H1 (cell line): ENCODE measurements around the gene PIGM. TPM values are rescaled to one million over a fixed set of nuclear protein-coding genes. Genes with fewer than 3 reads are reported as not detected.

ENCODE experiments used
- CTCF ChIA-PET: fragments of 300-600 bp; sonication (Branson Sonifier 250); formaldehyde crosslinking; loops from one replicate; lab custom pipeline; 2021; ENCODE audit not compliant: partially characterized antibody; lab: Charles Lee
- POLR2A ChIA-PET: fragments of 300-600 bp; sonication (Branson Sonifier 250); formaldehyde crosslinking; loops from one replicate; lab custom pipeline; 2021; ENCODE audit warnings: inconsistent platforms; ENCODE audit not compliant: partially characterized antibody; lab: Charles Lee
- DNase-seq, 2 experiments: peaks; one replicate each; pipeline versions ENCODE4 v3.0.0 to v3.0.0-alpha.2; 2010 to 2022; ENCODE audit warnings: low spot score in 2 of 2, low read depth in 1 of 2, mixed read lengths in 1 of 2
- FAIRE-seq: peaks from 2 replicates; lab custom pipeline; 2011; peaks lifted over from hg19 to GRCh38; lab: Jason Lieb, UNC
- H2AFZ ChIP-seq: 2 replicates; pipeline ENCODE4 v1.8.1; 2012; ENCODE audit warnings: low read length, inconsistent platforms
- H2AK5ac ChIP-seq: 2 replicates; pipeline ENCODE4 v1.6.1; 2013; ENCODE audit warnings: low read depth, low read length
- H2BK120ac ChIP-seq: replicated peaks from 2 replicates; pipeline ENCODE3; 2013; ENCODE audit warnings: low read depth, low read length, inconsistent platforms
- H2BK12ac ChIP-seq: 2 replicates; pipeline ENCODE4 v1.6.1; 2013; ENCODE audit warnings: low read depth, low read length
- H2BK15ac ChIP-seq: 2 replicates; pipeline ENCODE4 v1.6.1; 2013; ENCODE audit warnings: low read length
- H2BK20ac ChIP-seq: 2 replicates; pipeline ENCODE4 v1.6.1; 2013; ENCODE audit warnings: low read length
- H2BK5ac ChIP-seq: 2 replicates; pipeline ENCODE4 v1.6.1; 2013; ENCODE audit warnings: low read depth, low read length
- H3K14ac ChIP-seq: 2 replicates; pipeline ENCODE4 v1.6.1; 2013; ENCODE audit warnings: inconsistent platforms; ENCODE audit not compliant: insufficient read length
- H3K18ac ChIP-seq: 2 replicates; pipeline ENCODE4 v1.6.1; 2013; ENCODE audit warnings: low read length; ENCODE audit errors: extremely low read depth
- H3K23ac ChIP-seq: 2 replicates; pipeline ENCODE4 v1.6.1; 2013; ENCODE audit warnings: inconsistent platforms; ENCODE audit not compliant: insufficient read length
- H3K23me2 ChIP-seq: 2 replicates; pipeline ENCODE4 v1.6.1; 2013; ENCODE audit warnings: low read depth, low read length
- H3K27ac ChIP-seq: 2 replicates; pipeline ENCODE4 v1.6.1; 2011; ENCODE audit warnings: low read depth, low read length, inconsistent platforms
- H3K27me3 ChIP-seq, 4 experiments: replicated peaks in 1 of 4; 1 replicate in 1 of 4; 2 replicates in 3 of 4; pipeline versions ENCODE4 v1.6.1 to v1.8.1; 2011 to 2013; ENCODE audit warnings: low read length in 3 of 4, mild to moderate bottlenecking in 3 of 4, inconsistent platforms in 2 of 4, mixed read lengths in 2 of 4, moderate library complexity in 1 of 4; ENCODE audit not compliant: control insufficient read depth in 3 of 4, insufficient read depth in 3 of 4; ENCODE audit errors: extremely low read depth in 1 of 4
- H3K36me3 ChIP-seq, 4 experiments: 2 replicates each; pipeline versions ENCODE4 v1.6.1 to v1.8.1; 2011 to 2013; ENCODE audit warnings: mild to moderate bottlenecking in 4 of 4, low read length in 3 of 4, moderate library complexity in 2 of 4, control low read depth in 1 of 4, inconsistent platforms in 1 of 4; ENCODE audit not compliant: insufficient read depth in 4 of 4, control insufficient read depth in 2 of 4
- H3K4ac ChIP-seq: replicated peaks from 2 replicates; pipeline ENCODE3; 2013; ENCODE audit warnings: low read length, low read depth, mixed read lengths, inconsistent platforms; ENCODE audit not compliant: insufficient read length
- H3K4me1 ChIP-seq, 4 experiments: replicated peaks in 1 of 4; 1 replicate in 1 of 4; 2 replicates in 3 of 4; pipeline versions ENCODE4 v1.6.1 to v1.8.1; 2011 to 2013; ENCODE audit warnings: low read length in 3 of 4, inconsistent platforms in 2 of 4, mixed read lengths in 1 of 4; ENCODE audit not compliant: insufficient read depth in 4 of 4, control insufficient read depth in 3 of 4
- H3K4me2 ChIP-seq, 2 experiments: 2 replicates each; pipeline versions ENCODE4 v1.6.1 to v1.8.1; 2011 to 2013; ENCODE audit warnings: low read depth in 2 of 2, low read length in 2 of 2, control low read depth in 1 of 2, inconsistent platforms in 1 of 2, mild to moderate bottlenecking in 1 of 2; ENCODE audit not compliant: insufficient read depth in 1 of 2
- H3K4me3 ChIP-seq, 4 experiments: fragments of 200-600, 300-600 bp in 1 of 4; sonication (generic), shearing (Covaris generic), sonication (Bioruptor Twin) in 1 of 4; 2 replicates each; pipeline versions ENCODE4 v1.5.1 to v1.8.1; 2011 to 2016; ENCODE audit warnings: low read length in 4 of 4, low read depth in 3 of 4, control low read depth in 2 of 4, inconsistent platforms in 2 of 4, mild to moderate bottlenecking in 2 of 4, mixed read lengths in 1 of 4, moderate library complexity in 1 of 4; ENCODE audit not compliant: insufficient read depth in 2 of 4; ENCODE audit errors: extremely low read depth in 1 of 4
- H3K56ac ChIP-seq: replicated peaks from 2 replicates; pipeline ENCODE3; 2013; ENCODE audit warnings: low read depth, mild to moderate bottlenecking, mixed read lengths, low read length, inconsistent platforms; ENCODE audit not compliant: insufficient read length
- H3K79me1 ChIP-seq: 2 replicates; pipeline ENCODE4 v1.6.1; 2013; ENCODE audit warnings: low read depth, low read length, control low read depth
- H3K79me2 ChIP-seq, 2 experiments: 2 replicates each; pipeline versions ENCODE4 v1.6.1 to v1.8.1; 2012 to 2013; ENCODE audit warnings: low read length in 2 of 2, mild to moderate bottlenecking in 2 of 2, inconsistent platforms in 1 of 2; ENCODE audit not compliant: insufficient read depth in 2 of 2, control insufficient read depth in 1 of 2
- H3K9ac ChIP-seq, 4 experiments: replicated peaks in 1 of 4; 1 replicate in 1 of 4; 2 replicates in 3 of 4; pipeline versions ENCODE4 v1.6.1 to v1.8.1; 2011 to 2013; ENCODE audit warnings: low read depth in 3 of 4, low read length in 3 of 4, control low read depth in 2 of 4, mild to moderate bottlenecking in 2 of 4, moderate library complexity in 2 of 4, inconsistent platforms in 1 of 4; ENCODE audit errors: extremely low read depth in 1 of 4
- H3K9me3 ChIP-seq, 2 experiments: 2 replicates each; pipeline versions ENCODE4 v1.6.1 to v1.8.1; 2012 to 2013; ENCODE audit warnings: mild to moderate bottlenecking in 2 of 2, moderate library complexity in 2 of 2, control low read depth in 1 of 2, inconsistent platforms in 1 of 2, low read depth in 1 of 2, low read length in 1 of 2, mixed read lengths in 1 of 2; ENCODE audit not compliant: insufficient read depth in 2 of 2
- H4K20me1 ChIP-seq, 2 experiments: replicated peaks in 1 of 2; 2 replicates each; pipeline versions ENCODE3 to v1.8.1; 2011 to 2013; ENCODE audit warnings: inconsistent platforms in 2 of 2, low read length in 2 of 2, mild to moderate bottlenecking in 1 of 2; ENCODE audit not compliant: insufficient read depth in 2 of 2, control insufficient read depth in 1 of 2
- H4K5ac ChIP-seq: 2 replicates; pipeline ENCODE4 v1.6.1; 2013; ENCODE audit warnings: low read length, low read depth, mixed read lengths, inconsistent platforms; ENCODE audit not compliant: insufficient read length
- H4K8ac ChIP-seq: 2 replicates; pipeline ENCODE4 v1.8.0; 2013; ENCODE audit warnings: mild to moderate bottlenecking, moderate library complexity, low read length, inconsistent platforms; ENCODE audit not compliant: insufficient read depth; ENCODE audit errors: extremely low read depth
- H4K91ac ChIP-seq: replicated peaks from 2 replicates; pipeline ENCODE3; 2013; ENCODE audit warnings: low read length, mixed read lengths, inconsistent platforms; ENCODE audit not compliant: insufficient read length
- FOSL1 ChIP-seq: IDR thresholded peaks from 2 replicates; pipeline ENCODE4 v1.6.1; 2011; ENCODE audit warnings: mild to moderate bottlenecking, low read depth, low read length, moderate library complexity; ENCODE audit not compliant: insufficient read depth
- JUND ChIP-seq: IDR thresholded peaks from 2 replicates; pipeline ENCODE4 v1.6.1; 2011; ENCODE audit warnings: mild to moderate bottlenecking, improper control_type of control experiment, low read length
- NRF1 ChIP-seq: IDR thresholded peaks from 2 replicates; pipeline ENCODE4 v1.6.1; 2011; ENCODE audit warnings: mild to moderate bottlenecking, low read depth, low read length, improper control_type of control experiment
- SIX5 ChIP-seq: IDR thresholded peaks from 2 replicates; pipeline ENCODE4 v1.6.1; 2011; ENCODE audit warnings: mild to moderate bottlenecking, low read depth, low read length
- SP1 ChIP-seq: IDR thresholded peaks from 2 replicates; pipeline ENCODE4 v1.6.1; 2011; ENCODE audit warnings: low read depth, low read length
- TCF12 ChIP-seq: IDR thresholded peaks from 2 replicates; pipeline ENCODE4 v1.6.1; 2011; ENCODE audit warnings: low read depth, mild to moderate bottlenecking, low read length
- WGBS, 2 experiments: shearing (Covaris generic) in 1 of 2; methylation state at CpG; one replicate each; pipeline versions ENCODE4 v1.1.6 to v1.1.7; 2013 to 2015; ENCODE audit warnings: low lambda C conversion rate in 2 of 2, mixed read lengths in 2 of 2, inconsistent platforms in 1 of 2, low coverage in 1 of 2, missing lambda C conversion rate in 1 of 2; ENCODE audit not compliant: insufficient replicate concordance in 2 of 2, insufficient coverage in 1 of 2, insufficient read length in 1 of 2; ENCODE audit errors: extremely low coverage in 1 of 2, missing lambda C conversion rate in 1 of 2; 5-methylcytosine and 5-hydroxymethylcytosine counted together
- polyA plus RNA-seq, 7 experiments: library from polyadenylated mRNA; depleted of rRNA in 3 of 7; stranded (reverse) in 5 of 7; unstranded in 2 of 7; fragments of >200 nt in 5 of 7; fragments of 200-250 nt in 2 of 7; gene quantifications; 1 replicate in 5 of 7; 2 replicates in 1 of 7; 4 replicates in 1 of 7; pipeline versions ENCODE4 v1.2.1 to v1.2.3, GENCODE V29; 2011 to 2013; ENCODE audit warnings: missing spikeins in 2 of 7, mixed read lengths in 2 of 7
- total RNA-seq: library from RNA; stranded (reverse); fragmentation: NEBNext Ultra II Directional; extraction: Animal tissue kit (Norgen Biotek cat#: 25700); gene quantifications from 2 replicates; pipeline ENCODE4 v1.2.1, GENCODE V29; 2021

PIGM gene
- total and polyA plus RNA-seq, 2 of the 8 experiments (the other 6 are each of a cell fraction or from before 2014, with no cell fraction given), result 5.4 to 6.0 TPM

DNA sequence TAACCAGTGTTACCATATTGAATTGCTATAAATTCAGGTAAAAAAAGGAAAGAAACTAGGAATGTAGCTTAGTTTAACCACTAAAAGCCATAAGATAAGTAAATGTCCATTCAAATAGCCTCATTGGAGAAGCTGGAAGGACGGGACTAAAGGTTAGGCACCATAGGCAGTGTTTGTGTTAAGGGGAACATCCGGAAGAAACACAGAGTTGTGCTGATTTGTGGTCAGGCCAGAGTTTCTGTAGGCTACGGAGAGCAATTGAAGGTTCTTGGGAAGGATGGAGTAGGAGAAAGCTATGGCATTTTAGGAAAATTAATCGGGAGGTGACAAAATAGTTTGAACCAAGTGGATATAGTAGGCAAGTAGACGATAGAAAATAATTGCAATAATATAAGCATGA lies 39.5 kb upstream of the PIGM start:
- H3K4me2 ChIP-seq, result peak overlapping the region in 1 of 2 experiments; percentile 90; a peak in 1 of 4 replicates
- H2AK5ac ChIP-seq, result no peak overlapping the region
- peak overlapping the region in 1 of 4 experiments; percentile 70; a peak in 2 of 8 replicates for H3K4me3 ChIP-seq
- no peak overlapping the region for H2AFZ ChIP-seq
- peaks cover 8% of the 10 kb centered on the region for H3K23me2 ChIP-seq
- no peak overlapping the region for H3K27ac ChIP-seq
- no peak overlapping the region for H2BK12ac ChIP-seq
- H3K9ac ChIP-seq, result no peak overlapping the region
- no peaks in the 10 kb centered on the region for H3K79me1 ChIP-seq
- ChIA-PET CTCF (interaction anchor here (1.2 to 50.1 kb wide), 4 partner anchors 3 to 33 kb away, joined by 4 to 1874 read pairs (median 939); partner anchors contain the start of genes IGSF8, KCNJ10 and KCNJ9), POLR2A (interaction anchor here (1.3 to 2.4 kb wide), 3 partner anchors 12 to 27 kb away, joined by 3 to 7 read pairs (median 3); partner anchors contain the start of gene IGSF8)
- no peak for DNase-seq
- no peak overlapping the region for H2BK120ac ChIP-seq
- H2BK15ac ChIP-seq, result no peak overlapping the region
- TF ChIP-seq SP1, result no peak
- TF ChIP-seq FOSL1, result no peak
- TF ChIP-seq JUND, result no peak
- TF ChIP-seq NRF1, result no peak
- TF ChIP-seq SIX5, result no peak
- no peak for TF ChIP-seq TCF12
- FAIRE-seq, result no peak
- H3K18ac ChIP-seq, result no peak overlapping the region
- no peak overlapping the region for H4K91ac ChIP-seq
- peaks cover 0 to 14% (median 11%) of the 10 kb centered on the region in 4 experiments; a peak in 6 of 7 replicates for H3K27me3 ChIP-seq
- H2BK5ac ChIP-seq, result no peak overlapping the region
- no peaks in the 10 kb centered on the region for H3K9me3 ChIP-seq
- H3K4ac ChIP-seq, result no peak overlapping the region
- H3K56ac ChIP-seq, result no peak overlapping the region
- WGBS, 2 experiments, result 85% methylated on average over 5 of the region's 5 CpGs; no CpG with 5 or more reads in 1 of the 2 experiments
- H4K5ac ChIP-seq, result no peak overlapping the region
- no peak overlapping the region for H3K14ac ChIP-seq
- no peak overlapping the region for H4K8ac ChIP-seq
- H3K36me3 ChIP-seq, result no peaks in the 10 kb centered on the region
- no peak overlapping the region for H2BK20ac ChIP-seq
- H3K23ac ChIP-seq, result no peak overlapping the region
- no peaks in the 10 kb centered on the region for H4K20me1 ChIP-seq
- no peaks in the 10 kb centered on the region for H3K79me2 ChIP-seq
- peaks cover 0 to 12% (median 6%) of the 10 kb centered on the region in 4 experiments; a peak in 5 of 7 replicates for H3K4me1 ChIP-seq
